Measurements from ENCODE around the gene CNTNAP2.
A peak's percentile ranks its signal among the peaks of the same experiment; 100 is the strongest.
"Not testable (repeated sequence)": the region's sequence is repeated elsewhere in the genome, so short reads cannot be mapped to it uniquely, and the experiment has no call there.

Gene CNTNAP2

GRCh38 chr7:147700702-147701101 lies 1584.1 kb downstream of the CNTNAP2 start:
- no peak for DNase-seq

- DNase-seq = no peak
Observed at GRCh38 chr7:147707926-147708325, 1591.3 kb downstream of the CNTNAP2 start.

GRCh38 chr7:147708871-147709270 lies 1592.3 kb downstream of the CNTNAP2 start:
- DNase-seq = no peak

GRCh38 chr7:147711447-147711846 lies 1594.8 kb downstream of the CNTNAP2 start:
- DNase-seq = no peak

GRCh38 chr7:147721962-147722830 lies 1605.6 kb downstream of the CNTNAP2 start:
- DNase-seq = no peak

- DNase-seq = no peak
Observed at GRCh38 chr7:147723536-147723935, 1606.9 kb downstream of the CNTNAP2 start.

GRCh38 chr7:147731311-147731710 lies 1614.7 kb downstream of the CNTNAP2 start:
- DNase-seq = no peak

- not testable (repeated sequence) for DNase-seq
Observed at GRCh38 chr7:147737559-147738214, 1621.1 kb downstream of the CNTNAP2 start.

GRCh38 chr7:147742301-147742700 lies 1625.7 kb downstream of the CNTNAP2 start:
- DNase-seq = no peak

- DNase-seq = no peak
Observed at GRCh38 chr7:147756300-147756699, 1639.7 kb downstream of the CNTNAP2 start.

GRCh38 chr7:147759327-147759943 lies 1642.8 kb downstream of the CNTNAP2 start:
- DNase-seq = no peak

- no peak for DNase-seq
Observed at GRCh38 chr7:147765301-147765700, 1648.7 kb downstream of the CNTNAP2 start.

GRCh38 chr7:147771344-147771743 lies 1654.7 kb downstream of the CNTNAP2 start:
- no peak for DNase-seq

GRCh38 chr7:147774461-147774860 lies 1657.9 kb downstream of the CNTNAP2 start:
- no peak for DNase-seq

GRCh38 chr7:147775516-147776284 lies 1659.1 kb downstream of the CNTNAP2 start:
- no peak for DNase-seq

- no peak for DNase-seq
Observed at GRCh38 chr7:147777309-147777708, 1660.7 kb downstream of the CNTNAP2 start.

- no peak for DNase-seq
Observed at GRCh38 chr7:147779949-147780348, 1663.3 kb downstream of the CNTNAP2 start.

GRCh38 chr7:147796581-147796980 lies 1680.0 kb downstream of the CNTNAP2 start:
- DNase-seq = no peak

- DNase-seq = no peak
Observed at GRCh38 chr7:147798001-147798400, 1681.4 kb downstream of the CNTNAP2 start.

- DNase-seq = not testable (repeated sequence)
Observed at GRCh38 chr7:147801762-147802161, 1685.2 kb downstream of the CNTNAP2 start.

- no peak for DNase-seq
Observed at GRCh38 chr7:147803151-147803550, 1686.5 kb downstream of the CNTNAP2 start.

GRCh38 chr7:147803606-147804005 lies 1687.0 kb downstream of the CNTNAP2 start:
- peak; percentile 55 for DNase-seq

- no peak for DNase-seq
Observed at GRCh38 chr7:147804032-147804431, 1687.4 kb downstream of the CNTNAP2 start.

All from islet precursor cell (in vitro differentiated cells).